Endothelial cell of umbilical vein (primary cell): ENCODE results near the gene TFAM. TPM values are rescaled to one million over a fixed set of nuclear protein-coding genes. Genes with fewer than 3 reads are reported as not detected.
A peak's percentile ranks its signal among the peaks of the same experiment; 100 is the strongest.

Experiments
- BruUV-seq: library from RNA; stranded (reverse); fragments of 400-500 nt; replicated peaks from 2 replicates; lab custom pipeline; 2021; lab: Mats Ljungman, UMichigan
- CTCF ChIA-PET: fragments of 300-600, 350-600 bp; sonication (Branson Sonifier 250); formaldehyde crosslinking; loops from one replicate; lab custom pipeline; 2021; ENCODE audit warnings: antibody characterized with exemption, inconsistent platforms; lab: Charles Lee
- POLR2A ChIA-PET: fragments of 300-600, 350-600 bp; sonication (Branson Sonifier 250); formaldehyde crosslinking; loops from one replicate; lab custom pipeline; 2021; ENCODE audit warnings: antibody characterized with exemption, inconsistent platforms; lab: Charles Lee
- DNase-seq: peaks from one replicate; pipeline ENCODE4 v3.0.0-alpha.2; 2011; ENCODE audit warnings: low read depth, low spot score
- FAIRE-seq: peaks from 2 replicates; lab custom pipeline; 2011; peaks lifted over from hg19 to GRCh38; lab: Jason Lieb, UNC
- H2AFZ ChIP-seq: 2 replicates; pipeline ENCODE4 v1.6.0; 2012; ENCODE audit warnings: low read depth, low read length, control low read depth, inconsistent platforms
- H3K27ac ChIP-seq: 2 replicates; pipeline ENCODE4 v1.5.1; 2011; ENCODE audit warnings: low read depth, mild to moderate bottlenecking, control low read depth, low read length, moderate library complexity; ENCODE audit not compliant: insufficient read depth
- H3K27me3 ChIP-seq, 2 experiments: 2 replicates each; pipeline versions ENCODE4 v1.6.0 to v1.6.1; 2011; ENCODE audit warnings: low read length in 2 of 2, mixed read lengths in 1 of 2; ENCODE audit not compliant: control insufficient read depth in 2 of 2, insufficient read depth in 2 of 2
- H3K36me3 ChIP-seq, 2 experiments: 2 replicates in 1 of 2; 3 replicates in 1 of 2; pipeline ENCODE4 v1.5.1; 2011; ENCODE audit warnings: low read length in 2 of 2, mild to moderate bottlenecking in 1 of 2, moderate library complexity in 1 of 2; ENCODE audit not compliant: control insufficient read depth in 2 of 2, insufficient read depth in 2 of 2; ENCODE audit errors: extremely low read depth in 1 of 2
- H3K4me1 ChIP-seq: 3 replicates; pipeline ENCODE4 v1.5.1; 2011; ENCODE audit warnings: mild to moderate bottlenecking, low read length; ENCODE audit not compliant: control insufficient read depth, insufficient read depth; ENCODE audit errors: extremely low read depth
- H3K4me2 ChIP-seq: 2 replicates; pipeline ENCODE4 v1.6.1; 2011; ENCODE audit warnings: low read length, control low read depth, mixed read lengths; ENCODE audit not compliant: insufficient read depth
- H3K4me3 ChIP-seq, 3 experiments: fragments of 200-600 bp in 1 of 3; sonication (generic), shearing (Covaris generic) in 1 of 3; replicated peaks in 1 of 3; 2 replicates each; pipeline ENCODE4 v1.5.1; 2011 to 2016; ENCODE audit warnings: control low read depth in 3 of 3, low read length in 3 of 3, mild to moderate bottlenecking in 2 of 3, inconsistent platforms in 1 of 3, low read depth in 1 of 3, moderate library complexity in 1 of 3; ENCODE audit not compliant: insufficient read depth in 1 of 3
- H3K79me2 ChIP-seq: 2 replicates; pipeline ENCODE4 v1.6.0; 2012; ENCODE audit warnings: low read length, inconsistent platforms; ENCODE audit not compliant: control insufficient read depth, insufficient read depth
- H3K9ac ChIP-seq: replicated peaks from 2 replicates; pipeline ENCODE3; 2011; ENCODE audit warnings: low read length, control low read depth; ENCODE audit not compliant: insufficient read depth; ENCODE audit errors: extremely low read depth
- H3K9me1 ChIP-seq: replicated peaks from 3 replicates; pipeline ENCODE4 v1.6.0; 2011; ENCODE audit warnings: mild to moderate bottlenecking, low read length; ENCODE audit not compliant: control insufficient read depth, insufficient read depth; ENCODE audit errors: extremely low read depth
- H3K9me3 ChIP-seq: replicated peaks from 2 replicates; pipeline ENCODE4 v1.5.1; 2012; ENCODE audit warnings: low read length, inconsistent platforms; ENCODE audit not compliant: control insufficient read depth, insufficient read depth
- H4K20me1 ChIP-seq: replicated peaks from 2 replicates; pipeline ENCODE3; 2011; ENCODE audit warnings: mild to moderate bottlenecking, low read length; ENCODE audit not compliant: control insufficient read depth, insufficient read depth; ENCODE audit errors: extremely low read depth
- CTCF ChIP-seq, 2 donors: IDR thresholded peaks; 1 replicate in 1 of 2; 2 replicates in 1 of 2; pipeline ENCODE4 v1.5.1; 2011; ENCODE audit warnings: low read length in 2 of 2, mild to moderate bottlenecking in 2 of 2, moderate library complexity in 2 of 2, control low read depth in 1 of 2, inconsistent platforms in 1 of 2, low read depth in 1 of 2; ENCODE audit not compliant: insufficient read depth in 1 of 2; ENCODE audit errors: extremely low read depth in 1 of 2
- EZH2 ChIP-seq: IDR thresholded peaks from 2 replicates; pipeline ENCODE4 v1.6.1; 2012; ENCODE audit warnings: borderline replicate concordance, low read depth, mild to moderate bottlenecking, moderate library complexity, low read length, inconsistent platforms; ENCODE audit not compliant: severe bottlenecking
- FOS ChIP-seq: IDR thresholded peaks from 2 replicates; pipeline ENCODE4 v1.6.1; 2011; ENCODE audit warnings: mild to moderate bottlenecking, low read length, moderate library complexity, borderline replicate concordance; ENCODE audit not compliant: insufficient read depth
- GATA2 ChIP-seq: IDR thresholded peaks from 2 replicates; pipeline ENCODE4 v1.7.0; 2011; ENCODE audit warnings: low read depth, mild to moderate bottlenecking, moderate library complexity, mixed read lengths, low read length; ENCODE audit not compliant: insufficient read length, insufficient read depth
- JUN ChIP-seq: IDR thresholded peaks from 2 replicates; pipeline ENCODE4 v1.6.1; 2011; ENCODE audit warnings: borderline replicate concordance, low read depth; ENCODE audit not compliant: insufficient read length, insufficient read depth
- MYC ChIP-seq: IDR thresholded peaks from one replicate; pipeline ENCODE4 v1.6.1; 2011; ENCODE audit warnings: mild to moderate bottlenecking, low read depth, low read length
- POLR2A ChIP-seq: IDR thresholded peaks from 2 replicates; pipeline ENCODE4 v1.6.1; 2012; ENCODE audit warnings: low read depth, mild to moderate bottlenecking, control low read depth, low read length
- POLR2AphosphoS5 ChIP-seq: IDR thresholded peaks from 2 replicates; pipeline ENCODE4 v1.6.1; 2012; ENCODE audit warnings: low read depth, mild to moderate bottlenecking, control low read depth, low read length, moderate library complexity; ENCODE audit not compliant: insufficient read depth
- dilution Hi-C: fragments of 300-500 bp; cut with MboI; formaldehyde crosslinking; loops from one replicate; pipeline ENCODE4 v1.15.0; 2019; ENCODE audit warnings: low sequenced_read_pairs; ENCODE audit not compliant: extremely low pct_ligation_motif_present
- intact Hi-C: fragments of 100-400 bp; cut with micrococcal nuclease; formaldehyde crosslinking; loops from one replicate; pipeline ENCODE4 v1.10.0; 2022
- polyA plus RNA-seq, 4 experiments: library from polyadenylated mRNA; depleted of rRNA in 3 of 4; stranded (reverse) in 3 of 4; unstranded in 1 of 4; fragments of >200 nt; gene quantifications; 2 replicates each; pipeline versions ENCODE4 v1.2.1 to v1.2.3, GENCODE V29; 2011 to 2012; ENCODE audit warnings: missing spikeins in 1 of 4
- total RNA-seq: library from RNA; stranded (reverse); gene quantifications from 2 replicates; pipeline ENCODE4 v1.2.3, GENCODE V29; 2021
- TF ChIP-seq, protein P1 (sequence below): IDR thresholded peaks from 2 replicates; pipeline ENCODE4 v1.6.1; 2011; ENCODE audit not compliant: insufficient read depth, insufficient read length

Gene TFAM
- total and polyA plus RNA-seq, 2 donors (not counting 3 experiments of a cell fraction or from before 2014, with no cell fraction given) = 21.3 to 45.1 TPM

- Histone ChIP-seq H3K4me1 (no peaks in the 10 kb centered on the region), H3K79me2 (peaks cover 14% of the 10 kb centered on the region), H3K9me1 (no peaks in the 10 kb centered on the region), H3K4me3 (no peak overlapping the region), H3K36me3 (peaks cover 5 to 22% of the 10 kb centered on the region in 2 experiments), H3K4me2 (no peak overlapping the region), H3K27ac (no peak overlapping the region), H2AFZ (no peak overlapping the region), H3K9me3 (no peaks in the 10 kb centered on the region), H4K20me1 (no peaks in the 10 kb centered on the region), H3K9ac (no peak overlapping the region), H3K27me3 (no peaks in the 10 kb centered on the region)
- CTCF ChIA-PET = interaction anchor here (0.9 to 2.9 kb wide), 5 partner anchors 8 to 98 kb away, joined by 3 to 23 read pairs (median 3); partner anchors contain the start of gene TFAM
- no TSS peak for BruUV-seq
- FAIRE-seq = no peak
- POLR2A ChIA-PET = no interaction called here
- TF ChIP-seq POLR2AphosphoS5 (no peak), POLR2A (no peak), EZH2 (no peak), MYC (no peak), FOS (no peak), GATA2 (no peak), CTCF (IDR thresholded peaks at IDR 0.05; ENCODE audit: extremely low read depth in 1 of 2, insufficient read depth in 1 of 2, low read depth in 1 of 2, low read length in 2 of 2) (no peak), JUN (no peak)
- TF ChIP-seq, protein P1, sequence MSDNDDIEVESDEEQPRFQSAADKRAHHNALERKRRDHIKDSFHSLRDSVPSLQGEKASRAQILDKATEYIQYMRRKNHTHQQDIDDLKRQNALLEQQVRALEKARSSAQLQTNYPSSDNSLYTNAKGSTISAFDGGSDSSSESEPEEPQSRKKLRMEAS = no peak
- dilution Hi-C loops = no loop called here
- intact Hi-C loops = loop anchor here (2.0 kb wide), 1 partner anchor 95 kb away; no protein-coding TSS in a partner anchor
- DNase-seq = peak; percentile 5
Observed at GRCh38 chr10:58393317-58393716, 8.1 kb downstream of the TFAM start.
